HL-60 (cell line): ENCODE results near the gene LRMDA.

ENCODE experiments used
- GABPA ChIP-seq: IDR thresholded peaks from 2 replicates; pipeline ENCODE4 v1.6.1; 2012; ENCODE audit warnings: low read depth
- POLR2AphosphoS5 ChIP-seq: IDR thresholded peaks from 2 replicates; pipeline ENCODE4 v1.6.1; 2012; ENCODE audit warnings: low read depth
- REST ChIP-seq: IDR thresholded peaks from 2 replicates; pipeline ENCODE4 v1.6.1; 2012; ENCODE audit warnings: low read depth; ENCODE audit not compliant: insufficient replicate concordance
- SPI1 ChIP-seq: IDR thresholded peaks from 2 replicates; pipeline ENCODE4 v1.6.1; 2012; ENCODE audit warnings: low read depth, mild to moderate bottlenecking, borderline replicate concordance
- TF ChIP-seq, protein P1 (sequence below): IDR thresholded peaks from one replicate; pipeline ENCODE4 v1.5.1; 2011; ENCODE audit warnings: low read length, control low read depth, inconsistent platforms; ENCODE audit not compliant: insufficient read depth

- TF ChIP-seq, protein P1, sequence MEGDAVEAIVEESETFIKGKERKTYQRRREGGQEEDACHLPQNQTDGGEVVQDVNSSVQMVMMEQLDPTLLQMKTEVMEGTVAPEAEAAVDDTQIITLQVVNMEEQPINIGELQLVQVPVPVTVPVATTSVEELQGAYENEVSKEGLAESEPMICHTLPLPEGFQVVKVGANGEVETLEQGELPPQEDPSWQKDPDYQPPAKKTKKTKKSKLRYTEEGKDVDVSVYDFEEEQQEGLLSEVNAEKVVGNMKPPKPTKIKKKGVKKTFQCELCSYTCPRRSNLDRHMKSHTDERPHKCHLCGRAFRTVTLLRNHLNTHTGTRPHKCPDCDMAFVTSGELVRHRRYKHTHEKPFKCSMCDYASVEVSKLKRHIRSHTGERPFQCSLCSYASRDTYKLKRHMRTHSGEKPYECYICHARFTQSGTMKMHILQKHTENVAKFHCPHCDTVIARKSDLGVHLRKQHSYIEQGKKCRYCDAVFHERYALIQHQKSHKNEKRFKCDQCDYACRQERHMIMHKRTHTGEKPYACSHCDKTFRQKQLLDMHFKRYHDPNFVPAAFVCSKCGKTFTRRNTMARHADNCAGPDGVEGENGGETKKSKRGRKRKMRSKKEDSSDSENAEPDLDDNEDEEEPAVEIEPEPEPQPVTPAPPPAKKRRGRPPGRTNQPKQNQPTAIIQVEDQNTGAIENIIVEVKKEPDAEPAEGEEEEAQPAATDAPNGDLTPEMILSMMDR: no peak
- no peak for TF ChIP-seq POLR2AphosphoS5
- no peak for TF ChIP-seq REST
- TF ChIP-seq GABPA: no peak
- no peak for TF ChIP-seq SPI1
Measured at GRCh38 chr10:76350583-76350982, 919.2 kb downstream of the LRMDA start.
